Esophagus muscularis mucosa (tissue), 4 donors: ENCODE data around the gene NRARP. TPM values are rescaled to one million over a fixed set of nuclear protein-coding genes. Genes with fewer than 3 reads are reported as not detected.

Source experiments
- DNase-seq: peaks from one replicate; pipeline ENCODE4 v3.0.0-alpha.2; 2017; ENCODE audit errors: extremely low spot score
- H3K27ac ChIP-seq, 4 donors: fragments of 200-600 bp; sonication (generic); replicated peaks in 1 of 4; 1 replicate in 3 of 4; 2 replicates in 1 of 4; pipeline ENCODE4 v1.5.1; 2016 to 2019; ENCODE audit warnings: mild to moderate bottlenecking in 1 of 4
- H3K27me3 ChIP-seq, 4 donors: fragments of 200-600 bp; sonication (generic); one replicate each; pipeline versions ENCODE4 v1.5.1 to v1.6.0; 2016 to 2019
- H3K36me3 ChIP-seq, 4 donors: fragments of 200-600 bp; sonication (generic); one replicate each; pipeline ENCODE4 v1.5.1; 2016 to 2019
- H3K4me1 ChIP-seq, 4 donors: fragments of 200-600 bp; sonication (generic); one replicate each; pipeline ENCODE4 v1.5.1; 2016 to 2019
- H3K4me3 ChIP-seq, 4 donors: fragments of 200-600 bp; sonication (generic); 1 replicate in 2 of 4; 2 replicates in 2 of 4; pipeline ENCODE4 v1.5.1; 2016 to 2019; ENCODE audit warnings: mild to moderate bottlenecking in 4 of 4, moderate library complexity in 1 of 4
- H3K9me3 ChIP-seq, 4 donors: fragments of 200-600 bp; sonication (generic); 1 replicate in 3 of 4; 2 replicates in 1 of 4; pipeline ENCODE4 v1.5.1; 2016 to 2019
- CTCF ChIP-seq, 3 experiments: fragments of 200-600 bp in 2 of 3; fragments of 450-650 bp in 1 of 3; sonication (generic) in 2 of 3; IDR thresholded peaks; one replicate each; pipeline ENCODE4 v1.5.1; 2017 to 2019; ENCODE audit warnings: antibody characterized with exemption in 3 of 3, mild to moderate bottlenecking in 2 of 3, moderate library complexity in 1 of 3
- EP300 ChIP-seq: sonication (generic); formaldehyde crosslinking; IDR thresholded peaks from one replicate; pipeline ENCODE4 v1.6.1; 2017; ENCODE audit warnings: antibody characterized with exemption
- POLR2A ChIP-seq: fragments of 450-650 bp; IDR thresholded peaks from one replicate; pipeline ENCODE4 v1.6.1; 2017; ENCODE audit warnings: antibody characterized with exemption, moderate library complexity, mild to moderate bottlenecking, low read depth
- POLR2AphosphoS5 ChIP-seq, 2 donors: sonication (generic); formaldehyde crosslinking; IDR thresholded peaks; one replicate each; pipeline ENCODE4 v1.6.1; 2017; ENCODE audit warnings: antibody characterized with exemption in 2 of 2
- WGBS: methylation state at CpG from one replicate; pipeline ENCODE4 v1.1.5; 2018; 5-methylcytosine and 5-hydroxymethylcytosine counted together
- intact Hi-C: fragments of 100-400 bp; cut with DNase I; formaldehyde crosslinking; loops from one replicate; pipeline ENCODE4 v1.15.1; 2023
- total RNA-seq, 4 donors: library from RNA; depleted of rRNA; stranded (reverse); fragments of >200 nt; gene quantifications; one replicate each; pipeline versions ENCODE4 v1.1.0 to v1.2.1, GENCODE V29; 2016

NRARP gene
- total RNA-seq, 4 donors from 2014 or later = 2.9 to 10.3 (median 7.2) TPM

GRCh38 chr9:137266585-137267453 is 35.3 kb downstream of the NRARP start:
- WGBS = 89% methylated on average over 26 of the region's 34 CpGs
- Histone ChIP-seq H3K27me3 (peaks cover 0 to 6% (median 0%) of the 10 kb centered on the region in 4 donors), H3K27ac (no peak overlapping the region), H3K36me3 (peaks cover 29 to 88% (median 63%) of the 10 kb centered on the region in 4 donors), H3K4me3 (no peak overlapping the region), H3K4me1 (peaks cover 26 to 42% (median 28%) of the 10 kb centered on the region in 4 donors), H3K9me3 (no peaks in the 10 kb centered on the region)
- intact Hi-C loops = no loop called here
- DNase-seq = no peak
- TF ChIP-seq EP300 (no peak), CTCF (IDR thresholded peaks at IDR 0.05) (no peak), POLR2A (no peak), POLR2AphosphoS5 (IDR thresholded peaks at IDR 0.05) (no peak)

DNA sequence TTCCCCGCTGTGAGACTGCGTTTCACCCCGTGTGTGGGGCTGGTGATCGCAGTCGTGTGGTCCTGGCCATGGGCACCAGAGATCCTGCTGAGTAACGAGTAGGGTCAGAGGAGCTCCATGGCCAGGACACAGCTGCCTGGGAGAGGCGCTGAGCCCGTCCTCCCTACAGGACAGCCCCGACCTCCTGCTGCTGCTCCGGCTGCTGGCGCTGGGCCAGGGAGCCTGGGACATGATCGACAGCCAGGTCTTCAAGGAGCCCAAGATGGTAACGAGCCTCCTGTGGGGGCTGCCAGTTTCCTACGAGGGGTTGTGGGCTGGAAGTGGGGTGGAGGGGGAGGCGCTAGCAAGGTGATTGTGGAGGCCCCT is 35.9 kb downstream of the NRARP start:
- no peak overlapping the region for H3K4me3 ChIP-seq
- DNase-seq = no peak
- peaks cover 29 to 81% (median 57%) of the 10 kb centered on the region in 4 donors for H3K36me3 ChIP-seq
- TF ChIP-seq POLR2AphosphoS5 (IDR thresholded peaks at IDR 0.05) (no peak), EP300 (no peak), CTCF (IDR thresholded peaks at IDR 0.05) (no peak), POLR2A (no peak)
- intact Hi-C loops = no loop called here
- no peaks in the 10 kb centered on the region for H3K9me3 ChIP-seq
- H3K27me3 ChIP-seq = peaks cover 0 to 3% (median 0%) of the 10 kb centered on the region in 4 donors
- 70% methylated on average over 4 of the region's 15 CpGs for WGBS
- no peak overlapping the region for H3K27ac ChIP-seq
- H3K4me1 ChIP-seq = peaks cover 27 to 35% (median 30%) of the 10 kb centered on the region in 4 donors

GRCh38 chr9:137265496-137266161 is 36.4 kb downstream of the NRARP start:
- Histone ChIP-seq H3K4me1 (peaks cover 27 to 32% (median 30%) of the 10 kb centered on the region in 4 donors), H3K36me3 (peaks cover 29 to 80% (median 54%) of the 10 kb centered on the region in 4 donors), H3K27ac (no peak overlapping the region), H3K27me3 (no peaks in the 10 kb centered on the region), H3K9me3 (no peaks in the 10 kb centered on the region), H3K4me3 (no peak overlapping the region)
- intact Hi-C loops = no loop called here
- 100% methylated on average over 4 of the region's 29 CpGs for WGBS
- DNase-seq = no peak
- TF ChIP-seq POLR2AphosphoS5 (IDR thresholded peaks at IDR 0.05) (no peak), CTCF (IDR thresholded peaks at IDR 0.05) (no peak), EP300 (no peak), POLR2A (no peak)

- no peaks in the 10 kb centered on the region for H3K27me3 ChIP-seq
- H3K36me3 ChIP-seq = peaks cover 29 to 73% (median 57%) of the 10 kb centered on the region in 4 donors
- DNase-seq = no peak
- no peaks in the 10 kb centered on the region for H3K9me3 ChIP-seq
- TF ChIP-seq POLR2AphosphoS5 (IDR thresholded peaks at IDR 0.05) (no peak), EP300 (no peak), CTCF (IDR thresholded peaks at IDR 0.05) (no peak), POLR2A (no peak)
- H3K4me3 ChIP-seq = no peak overlapping the region
- 89% methylated on average over 11 of the region's 22 CpGs for WGBS
- peaks cover 18 to 22% (median 20%) of the 10 kb centered on the region in 4 donors for H3K4me1 ChIP-seq
- H3K27ac ChIP-seq = no peak overlapping the region
- intact Hi-C loops = no loop called here
These were observed 38.0 kb downstream of the NRARP start for GRCh38 chr9:137264067-137264466.
